GM12873 (cell line): ENCODE measurements around the gene MINDY1.

ENCODE experiments used
- CTCF ChIP-seq: IDR thresholded peaks from 2 replicates; pipeline ENCODE4 v1.5.1; 2012; ENCODE audit warnings: low read depth, mild to moderate bottlenecking, moderate library complexity, low read length, control low read depth; ENCODE audit not compliant: insufficient read depth; ENCODE audit errors: missing control alignments

Gene MINDY1

GRCh38 chr1:150987924-150988323 lies 18.8 kb downstream of the MINDY1 start:
- TF ChIP-seq CTCF, result no peak

GRCh38 chr1:150985179-150985825 lies 21.4 kb downstream of the MINDY1 start:
- no peak for TF ChIP-seq CTCF

GRCh38 chr1:150981805-150982712 lies 24.6 kb downstream of the MINDY1 start, which contains the start of gene ANXA9:
TSS of gene ANXA9 (plus strand) at chr1:150982292. CDS start at chr1:150983106, 814 bp downstream.
- TF ChIP-seq CTCF, result no peak

GRCh38 chr1:150981177-150981804 lies 25.4 kb downstream of the MINDY1 start:
- TF ChIP-seq CTCF, result no peak

- peak; percentile 100 for TF ChIP-seq CTCF
Observed at GRCh38 chr1:150979092-150980056, 27.3 kb downstream of the MINDY1 start.

GRCh38 chr1:150976879-150977694 lies 29.6 kb downstream of the MINDY1 start:
- TF ChIP-seq CTCF, result no peak
